Endodermal cell (in vitro differentiated cells): ENCODE data around the gene MYOF. TPM values are rescaled to one million over a fixed set of nuclear protein-coding genes. Genes with fewer than 3 reads are reported as not detected.

Experiments used
- DNase-seq: peaks from one replicate; pipeline ENCODE4 v3.0.0-alpha.2; 2017
- H3K27ac ChIP-seq: 2 replicates; pipeline ENCODE4 v1.5.1; 2013; ENCODE audit warnings: mild to moderate bottlenecking, low read depth, low read length, moderate library complexity
- H3K27me3 ChIP-seq: 2 replicates; pipeline ENCODE4 v1.6.1; 2013; ENCODE audit warnings: mild to moderate bottlenecking, low read length, moderate library complexity; ENCODE audit not compliant: insufficient read depth, control insufficient read depth, poor library complexity, severe bottlenecking
- H3K36me3 ChIP-seq: 2 replicates; pipeline ENCODE4 v1.7.0; 2013; ENCODE audit warnings: mild to moderate bottlenecking, low read length, moderate library complexity; ENCODE audit not compliant: control insufficient read depth, insufficient read depth
- H3K4me1 ChIP-seq: one replicate; pipeline ENCODE4 v1.7.0; 2013; ENCODE audit warnings: low read length; ENCODE audit not compliant: control insufficient read depth, insufficient read depth
- H3K4me3 ChIP-seq: 2 replicates; pipeline ENCODE4 v1.5.1; 2013; ENCODE audit warnings: mild to moderate bottlenecking, low read length, moderate library complexity
- H3K9ac ChIP-seq: 2 replicates; pipeline ENCODE4 v1.6.1; 2013; ENCODE audit warnings: mild to moderate bottlenecking, low read length, moderate library complexity; ENCODE audit not compliant: poor library complexity, severe bottlenecking; ENCODE audit errors: extremely low read depth
- H3K9me3 ChIP-seq: 2 replicates; pipeline ENCODE4 v1.6.1; 2013; ENCODE audit warnings: mild to moderate bottlenecking, low read length, moderate library complexity; ENCODE audit not compliant: control insufficient read depth
- H3K27ac Mint-ChIP-seq: 2 replicates; pipeline ENCODE4 v1.8.0; 2020; ENCODE audit warnings: mixed read lengths
- H3K27me3 Mint-ChIP-seq: 2 replicates; pipeline ENCODE4 v1.8.0; 2021; ENCODE audit warnings: mild to moderate bottlenecking, mixed read lengths; ENCODE audit not compliant: insufficient read depth
- H3K36me3 Mint-ChIP-seq: 2 replicates; pipeline ENCODE4 v1.8.0; 2020; ENCODE audit warnings: low read depth, mixed read lengths
- H3K4me1 Mint-ChIP-seq: 2 replicates; pipeline ENCODE4 v1.8.0; 2020; ENCODE audit warnings: mixed read lengths
- H3K4me3 Mint-ChIP-seq: 2 replicates; pipeline ENCODE4 v1.8.0; 2020; ENCODE audit warnings: mild to moderate bottlenecking, moderate library complexity, mixed read lengths
- H3K9me3 Mint-ChIP-seq: 2 replicates; pipeline ENCODE4 v1.8.0; 2020; ENCODE audit warnings: mild to moderate bottlenecking, mixed read lengths
- CTCF ChIP-seq: fragments of 200-600 bp; sonication (generic); conservative IDR thresholded peaks from 2 replicates; pipeline ENCODE4 v1.5.0; 2021; ENCODE audit warnings: antibody characterized with exemption, mild to moderate bottlenecking
- WGBS, 2 experiments: methylation state at CpG; one replicate each; pipeline versions ENCODE4 v1.1.5 to v1.1.7; 2013; ENCODE audit warnings: missing lambda C conversion rate in 2 of 2, mixed read lengths in 1 of 2; ENCODE audit not compliant: insufficient coverage in 1 of 2, insufficient read length in 1 of 2; 5-methylcytosine and 5-hydroxymethylcytosine counted together
- total RNA-seq, 2 donors: library from RNA; stranded (reverse); fragmentation: NEBNext Ultra II Directional in 1 of 2; extraction: Animal tissue kit (Norgen Biotek cat#: 25700) in 1 of 2; gene quantifications; 2 replicates in 1 of 2; 3 replicates in 1 of 2; pipeline ENCODE4 v1.2.1, GENCODE V29; 2021

Gene MYOF
- total RNA-seq, 2 donors from 2014 or later = 37.4 to 93.8 TPM

DNA sequence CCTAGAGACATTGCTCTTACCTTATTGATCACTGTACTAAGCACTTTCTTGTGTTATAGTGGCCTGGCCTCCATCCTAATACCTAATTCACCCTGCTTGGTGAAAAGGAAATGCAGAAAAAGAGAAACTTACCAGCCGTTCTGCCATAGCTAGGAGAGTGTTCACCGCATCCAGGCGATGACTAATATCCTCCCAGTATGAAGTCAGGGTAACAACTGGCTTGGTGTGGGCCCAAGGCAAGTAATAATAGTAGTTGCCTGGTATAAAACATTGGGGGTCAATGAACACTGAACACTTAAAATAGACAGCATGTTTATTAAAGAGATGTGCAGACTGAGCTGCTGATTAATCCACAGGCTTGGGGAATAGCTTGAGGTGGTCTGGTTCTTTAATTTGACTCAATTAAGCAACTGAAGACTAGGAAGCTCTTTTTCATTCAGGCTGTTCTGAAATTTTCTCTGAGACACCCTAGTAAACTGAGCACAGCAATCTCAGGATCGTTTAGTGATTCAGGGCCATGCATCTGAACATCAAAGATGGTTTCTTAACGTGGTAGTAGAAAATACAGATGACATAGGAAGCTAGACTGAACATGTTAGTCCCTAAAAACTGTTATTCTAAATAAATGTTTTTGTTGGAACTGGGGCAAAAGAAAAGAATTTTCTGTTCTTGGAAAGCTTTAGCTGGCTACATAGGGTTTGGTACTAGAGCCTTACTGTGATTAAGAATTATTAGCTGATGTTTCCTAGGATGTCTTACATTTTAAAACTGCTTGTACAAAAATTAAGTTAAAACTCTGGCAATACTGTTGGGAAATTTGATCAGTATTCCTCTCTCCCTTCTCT lies 102.2 kb downstream of the MYOF start:
- Histone ChIP-seq H3K27ac (no peak overlapping the region), H3K4me3 (no peak overlapping the region), H3K27me3 (no peaks in the 10 kb centered on the region), H3K4me1 (no peaks in the 10 kb centered on the region), H3K9ac (no peak overlapping the region), H3K9me3 (no peaks in the 10 kb centered on the region), H3K36me3 (peaks cover 77% of the 10 kb centered on the region)
- no peak for DNase-seq
- no peak overlapping the region for H3K4me3 Mint-ChIP-seq
- no peaks in the 10 kb centered on the region for H3K27me3 Mint-ChIP-seq
- no peak overlapping the region for H3K27ac Mint-ChIP-seq
- H3K9me3 Mint-ChIP-seq = no peaks in the 10 kb centered on the region
- H3K4me1 Mint-ChIP-seq = peaks cover 14% of the 10 kb centered on the region
- TF ChIP-seq CTCF = no peak
- peaks cover 51% of the 10 kb centered on the region for H3K36me3 Mint-ChIP-seq
- 88 to 92% methylated on average over 3 to 5 of the region's 5 CpGs for WGBS, 2 experiments

DNA sequence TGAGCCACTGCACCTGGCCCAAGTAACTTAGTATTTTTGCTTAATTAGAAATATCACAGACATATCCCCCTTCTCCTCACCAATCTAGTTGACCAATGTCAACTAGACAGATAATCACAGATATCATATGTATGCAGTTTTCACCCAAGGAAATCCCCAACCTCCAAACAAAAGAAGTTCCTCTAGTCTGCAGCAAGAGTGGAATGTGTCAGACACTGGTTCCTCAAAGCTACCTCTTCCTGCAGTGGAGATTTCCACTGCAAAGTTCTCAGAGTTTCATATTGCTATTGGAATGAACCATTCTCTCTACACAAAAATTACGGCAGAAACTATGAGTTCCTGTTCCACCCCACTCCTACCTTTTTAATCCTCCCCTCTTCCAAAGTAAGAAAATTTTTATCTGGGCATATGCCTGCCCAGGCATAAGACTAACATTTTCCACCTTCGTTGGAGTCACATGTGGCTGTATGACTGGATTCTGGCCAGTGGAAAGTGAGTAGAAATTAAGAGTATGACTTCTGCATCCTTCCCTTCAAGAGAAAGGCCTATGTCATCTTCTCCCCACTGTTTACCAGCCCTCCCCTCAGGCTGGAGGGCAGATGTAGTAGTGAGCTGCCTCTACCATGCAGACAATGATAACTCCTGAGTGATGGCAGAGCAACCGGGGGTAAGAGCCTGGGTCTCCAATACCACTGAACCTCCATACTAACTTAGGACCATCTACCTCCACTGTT lies 103.0 kb downstream of the MYOF start:
- Histone ChIP-seq H3K9ac (no peak overlapping the region), H3K27ac (no peak overlapping the region)
- no peak overlapping the region for H3K27ac Mint-ChIP-seq

GRCh38 chr10:93378039-93378438 lies 104.1 kb downstream of the MYOF start:
- H3K27me3 Mint-ChIP-seq = peaks cover 4% of the 10 kb centered on the region

More for the DNA sequence above, 103.0 kb downstream of the MYOF start:
- Histone ChIP-seq H3K4me1 (no peaks in the 10 kb centered on the region), H3K36me3 (peaks cover 80% of the 10 kb centered on the region), H3K9me3 (peaks cover 5% of the 10 kb centered on the region), H3K27me3 (no peaks in the 10 kb centered on the region), H3K4me3 (no peak overlapping the region)
- no peak for TF ChIP-seq CTCF
- no peaks in the 10 kb centered on the region for H3K9me3 Mint-ChIP-seq
- peaks cover 54% of the 10 kb centered on the region for H3K36me3 Mint-ChIP-seq
- WGBS, 2 experiments = 91 to 100% methylated on average over 2 to 3 of the region's 3 CpGs
- no peak overlapping the region for H3K4me3 Mint-ChIP-seq
- H3K4me1 Mint-ChIP-seq = peaks cover 14% of the 10 kb centered on the region
- peaks cover 2% of the 10 kb centered on the region for H3K27me3 Mint-ChIP-seq
- DNase-seq = no peak

More at GRCh38 chr10:93378039-93378438, 104.1 kb downstream of the MYOF start:
- peaks cover 57% of the 10 kb centered on the region for H3K36me3 Mint-ChIP-seq
- no peak overlapping the region for H3K27ac Mint-ChIP-seq
- no peak for TF ChIP-seq CTCF
- Histone ChIP-seq H3K9ac (no peak overlapping the region), H3K4me1 (no peaks in the 10 kb centered on the region), H3K9me3 (peaks cover 7% of the 10 kb centered on the region), H3K36me3 (peaks cover 75% of the 10 kb centered on the region), H3K27ac (no peak overlapping the region), H3K4me3 (no peak overlapping the region), H3K27me3 (no peaks in the 10 kb centered on the region)
- DNase-seq = no peak
- 95 to 98% methylated on average over 2 of the region's 2 CpGs for WGBS, 2 experiments
- no peaks in the 10 kb centered on the region for H3K9me3 Mint-ChIP-seq
- no peak overlapping the region for H3K4me3 Mint-ChIP-seq
- H3K4me1 Mint-ChIP-seq = peaks cover 4% of the 10 kb centered on the region
